HFFc6 (cell line): ENCODE data around the gene AKNA. TPM values are rescaled to one million over a fixed set of nuclear protein-coding genes. Genes with fewer than 3 reads are reported as not detected.

Experiments
- DNase-seq: peaks from one replicate; pipeline ENCODE4 v3.0.0-alpha.2; 2018
- H3K27ac Mint-ChIP-seq: 2 replicates; pipeline ENCODE4 v1.8.0; 2020; ENCODE audit warnings: mild to moderate bottlenecking, mixed read lengths
- H3K27me3 Mint-ChIP-seq: 2 replicates; pipeline ENCODE4 v1.8.0; 2021; ENCODE audit warnings: mild to moderate bottlenecking, moderate library complexity, mixed read lengths; ENCODE audit not compliant: insufficient read depth
- H3K36me3 Mint-ChIP-seq: 2 replicates; pipeline ENCODE4 v1.8.0; 2021; ENCODE audit warnings: low read depth, mixed read lengths
- H3K4me1 Mint-ChIP-seq: 2 replicates; pipeline ENCODE4 v1.8.0; 2020; ENCODE audit warnings: low read depth, mixed read lengths
- H3K4me3 Mint-ChIP-seq: 2 replicates; pipeline ENCODE4 v1.8.0; 2020; ENCODE audit warnings: mild to moderate bottlenecking, moderate library complexity, mixed read lengths
- H3K9me3 Mint-ChIP-seq: 2 replicates; pipeline ENCODE4 v1.8.0; 2020; ENCODE audit warnings: mild to moderate bottlenecking, mixed read lengths
- total RNA-seq, 6 experiments: library from RNA; stranded (reverse); fragmentation: NEBNext Ultra II Directional; extraction: Animal tissue kit (Norgen Biotek cat#: 25700); gene quantifications; 2 replicates in 1 of 6; 3 replicates in 5 of 6; pipeline ENCODE4 v1.2.3, GENCODE V29; 2021
- TF ChIP-seq, protein P1 (sequence below): fragments of 200-600 bp; sonication (generic); IDR thresholded peaks from 2 replicates; pipeline ENCODE4 v1.5.0; 2021; ENCODE audit warnings: antibody characterized with exemption, mild to moderate bottlenecking

Gene AKNA
- total RNA-seq, 6 experiments from 2014 or later = 9.3 to 13.1 (median 11.5) TPM

DNA sequence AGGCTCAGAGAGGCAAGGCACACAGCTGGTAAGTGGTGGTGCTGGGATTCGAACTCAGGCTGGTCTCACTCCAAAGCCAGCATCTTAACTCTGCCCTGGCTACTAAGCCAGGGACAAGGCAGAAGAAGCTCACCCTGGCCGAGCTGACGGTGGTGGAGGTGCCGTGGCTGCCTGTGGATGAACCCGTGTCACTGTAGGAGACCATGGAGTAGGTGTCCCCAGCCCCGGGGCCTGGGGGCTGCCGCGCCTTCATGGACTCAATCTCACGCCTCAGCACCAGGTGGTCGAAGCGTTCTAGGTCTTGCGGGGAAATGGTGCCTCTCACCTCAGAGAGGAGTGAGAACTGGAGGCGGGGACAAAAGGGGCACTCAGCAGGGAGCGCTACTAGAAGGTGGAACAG is 35.4 kb upstream of the AKNA start:
- no peak for DNase-seq
- Mint-ChIP-seq H3K36me3 (no peaks in the 10 kb centered on the region), H3K27me3 (peaks cover 26% of the 10 kb centered on the region), H3K27ac (no peak overlapping the region), H3K4me3 (no peak overlapping the region), H3K9me3 (no peaks in the 10 kb centered on the region), H3K4me1 (no peaks in the 10 kb centered on the region)
- TF ChIP-seq, protein P1, sequence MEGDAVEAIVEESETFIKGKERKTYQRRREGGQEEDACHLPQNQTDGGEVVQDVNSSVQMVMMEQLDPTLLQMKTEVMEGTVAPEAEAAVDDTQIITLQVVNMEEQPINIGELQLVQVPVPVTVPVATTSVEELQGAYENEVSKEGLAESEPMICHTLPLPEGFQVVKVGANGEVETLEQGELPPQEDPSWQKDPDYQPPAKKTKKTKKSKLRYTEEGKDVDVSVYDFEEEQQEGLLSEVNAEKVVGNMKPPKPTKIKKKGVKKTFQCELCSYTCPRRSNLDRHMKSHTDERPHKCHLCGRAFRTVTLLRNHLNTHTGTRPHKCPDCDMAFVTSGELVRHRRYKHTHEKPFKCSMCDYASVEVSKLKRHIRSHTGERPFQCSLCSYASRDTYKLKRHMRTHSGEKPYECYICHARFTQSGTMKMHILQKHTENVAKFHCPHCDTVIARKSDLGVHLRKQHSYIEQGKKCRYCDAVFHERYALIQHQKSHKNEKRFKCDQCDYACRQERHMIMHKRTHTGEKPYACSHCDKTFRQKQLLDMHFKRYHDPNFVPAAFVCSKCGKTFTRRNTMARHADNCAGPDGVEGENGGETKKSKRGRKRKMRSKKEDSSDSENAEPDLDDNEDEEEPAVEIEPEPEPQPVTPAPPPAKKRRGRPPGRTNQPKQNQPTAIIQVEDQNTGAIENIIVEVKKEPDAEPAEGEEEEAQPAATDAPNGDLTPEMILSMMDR = no peak

DNA sequence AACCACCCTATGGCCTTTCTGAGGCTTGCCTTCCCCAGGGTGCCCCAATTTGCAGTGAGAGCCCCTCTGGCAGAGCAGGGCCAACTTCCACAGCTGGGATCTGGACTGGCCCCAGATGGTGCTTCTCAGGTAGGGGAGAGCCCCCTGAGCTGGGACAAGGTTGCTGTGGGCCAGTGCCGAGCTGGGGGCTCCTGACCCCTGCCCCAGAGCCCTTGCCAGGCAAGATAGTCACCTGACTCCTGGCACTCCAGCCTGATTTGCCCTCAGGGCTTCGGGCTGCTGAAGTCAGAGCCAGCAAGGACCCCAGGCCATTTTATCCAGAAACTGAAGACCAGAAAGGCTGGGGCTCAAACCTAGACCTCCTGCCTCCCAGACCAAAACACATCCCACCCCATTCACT is 33.4 kb upstream of the AKNA start:
- Mint-ChIP-seq H3K27me3 (peaks cover 18% of the 10 kb centered on the region), H3K27ac (no peak overlapping the region), H3K4me1 (peaks cover 14% of the 10 kb centered on the region), H3K9me3 (no peaks in the 10 kb centered on the region), H3K4me3 (no peak overlapping the region), H3K36me3 (no peaks in the 10 kb centered on the region)
- no peak for DNase-seq
- TF ChIP-seq, protein P1 = no peak

DNA sequence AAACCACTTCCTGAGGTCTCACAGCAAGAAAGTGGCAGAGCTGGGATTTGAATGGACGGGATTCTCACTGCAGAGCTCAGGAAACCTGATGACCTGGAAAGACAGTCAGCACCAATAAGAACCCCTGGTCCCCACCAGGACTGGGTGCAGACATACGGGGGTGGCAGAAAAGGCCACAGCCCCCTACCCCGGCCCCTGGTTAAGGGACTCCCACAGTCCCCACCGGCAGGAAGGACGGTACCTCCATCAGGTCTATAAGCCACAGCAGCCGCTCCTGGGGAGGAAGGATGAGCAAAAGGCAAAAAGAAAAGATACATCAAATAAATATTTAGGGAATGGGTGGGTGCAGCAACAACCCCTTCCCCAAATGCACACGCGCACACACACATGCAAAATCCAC is 32.0 kb upstream of the AKNA start:
- TF ChIP-seq, protein P1 = no peak
- no peak overlapping the region for H3K27ac Mint-ChIP-seq
- peaks cover 20% of the 10 kb centered on the region for H3K27me3 Mint-ChIP-seq
- no peak overlapping the region for H3K4me3 Mint-ChIP-seq
- peaks cover 14% of the 10 kb centered on the region for H3K4me1 Mint-ChIP-seq
- no peaks in the 10 kb centered on the region for H3K36me3 Mint-ChIP-seq
- no peak for DNase-seq
- H3K9me3 Mint-ChIP-seq = no peaks in the 10 kb centered on the region

DNA sequence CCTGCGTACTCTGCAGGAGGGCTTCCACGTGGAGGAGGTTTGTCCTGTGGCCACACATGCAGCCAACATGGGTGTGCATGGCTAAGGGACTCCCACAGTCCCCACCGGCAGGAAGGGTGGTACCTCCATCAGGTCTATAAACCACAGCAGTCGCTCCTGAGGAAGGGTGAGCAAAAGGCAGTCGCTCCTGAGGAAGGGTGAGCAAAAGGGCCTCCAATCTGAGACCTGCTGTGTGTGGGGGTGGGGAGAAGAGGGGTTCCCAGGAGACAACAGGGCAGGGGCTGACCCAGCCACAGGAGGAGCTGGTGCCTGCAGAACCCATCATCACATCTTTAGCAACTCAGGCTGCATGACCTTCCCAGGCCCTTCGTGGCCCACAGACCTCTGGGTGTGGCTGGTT is 30.3 kb upstream of the AKNA start:
- TF ChIP-seq, protein P1 = no peak
- peaks cover 14% of the 10 kb centered on the region for H3K27me3 Mint-ChIP-seq
- H3K9me3 Mint-ChIP-seq = no peaks in the 10 kb centered on the region
- DNase-seq = no peak
- no peak overlapping the region for H3K27ac Mint-ChIP-seq
- no peak overlapping the region for H3K4me3 Mint-ChIP-seq
- no peaks in the 10 kb centered on the region for H3K36me3 Mint-ChIP-seq
- H3K4me1 Mint-ChIP-seq = peaks cover 27% of the 10 kb centered on the region

DNA sequence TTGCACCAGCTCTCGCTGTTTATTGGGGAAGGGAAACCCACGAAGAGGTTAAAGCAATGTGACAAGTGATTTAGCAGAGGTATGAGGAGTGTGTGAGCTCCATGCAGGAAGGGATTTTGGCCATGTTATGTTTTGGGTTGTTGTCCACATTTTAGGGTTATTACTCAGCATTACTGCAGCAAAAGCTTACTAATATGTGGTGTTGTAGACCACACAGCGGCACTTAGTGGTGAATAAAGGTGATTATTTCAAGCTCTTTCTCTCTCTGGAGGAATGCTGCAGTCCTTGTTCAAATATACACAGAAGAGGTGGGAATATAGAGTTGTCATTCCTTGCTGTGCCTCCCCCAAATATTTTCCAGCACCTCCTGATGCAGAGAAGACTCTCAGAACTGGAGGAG is 29.7 kb upstream of the AKNA start:
- Mint-ChIP-seq H3K36me3 (no peaks in the 10 kb centered on the region), H3K4me1 (peaks cover 29% of the 10 kb centered on the region), H3K27ac (peak overlapping the region; percentile 39; the same call in 1 of the 2 replicates), H3K27me3 (peaks cover 14% of the 10 kb centered on the region), H3K9me3 (no peaks in the 10 kb centered on the region), H3K4me3 (no peak overlapping the region)
- TF ChIP-seq, protein P1 = peak; percentile 54
- DNase-seq = peak; percentile 68

DNA sequence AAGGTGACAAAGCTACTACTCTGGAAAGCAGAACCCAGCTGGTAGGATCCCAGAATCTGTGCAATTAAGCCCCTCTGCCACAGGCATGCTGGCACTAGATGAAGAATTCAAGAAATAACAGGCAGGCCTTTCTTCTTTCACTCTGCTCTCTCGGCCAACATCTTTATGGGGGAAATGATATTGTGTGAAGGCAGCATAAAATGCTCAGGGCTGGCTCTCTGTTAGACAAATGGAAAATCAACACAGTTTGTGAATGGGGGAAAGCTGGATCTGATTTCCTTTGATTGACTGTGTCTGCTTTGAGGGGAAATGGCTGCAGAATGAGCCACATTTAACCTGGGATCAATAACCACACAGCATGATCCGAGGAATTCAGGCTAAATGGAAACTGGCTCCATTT is 29.1 kb upstream of the AKNA start:
- TF ChIP-seq, protein P1 = no peak

More for the DNA sequence above, 29.1 kb upstream of the AKNA start:
- peaks cover 13% of the 10 kb centered on the region for H3K27me3 Mint-ChIP-seq
- peaks cover 29% of the 10 kb centered on the region for H3K4me1 Mint-ChIP-seq
- no peak for DNase-seq
- no peaks in the 10 kb centered on the region for H3K9me3 Mint-ChIP-seq
- H3K27ac Mint-ChIP-seq = no peak overlapping the region
- H3K4me3 Mint-ChIP-seq = no peak overlapping the region
- no peaks in the 10 kb centered on the region for H3K36me3 Mint-ChIP-seq
